Measurements from ENCODE around the gene SPAG16. TPM values are rescaled to one million over a fixed set of nuclear protein-coding genes. Genes with fewer than 3 reads are reported as not detected.

Gene SPAG16
- total RNA-seq, 4 donors from 2014 or later = 1.2 to 30.8 (median 16.2) TPM

- Histone ChIP-seq H3K36me3 (no peaks in the 10 kb centered on the region), H3K4me3 (no peak overlapping the region), H3K4me1 (no peaks in the 10 kb centered on the region), H3K9me3 (no peaks in the 10 kb centered on the region), H3K27ac (no peak overlapping the region), H3K27me3 (no peaks in the 10 kb centered on the region)
- intact Hi-C loops (cut with DNase I; ENCODE audit: low total_unique reads) (no loop called here), in situ Hi-C loops (cut with MboI; ENCODE audit: low pct_ligation_motif_present in 1 of 4, low pct_unique_long_range_greater_than_20kb in 1 of 4, low sequenced_read_pairs in 3 of 4) (no loop called here)
- no peak for TF ChIP-seq EP300 (IDR thresholded peaks at IDR 0.05; ENCODE audit: low read depth)
- no peak for TF ChIP-seq POLR2AphosphoS5 (IDR thresholded peaks at IDR 0.05)
- no peak for TF ChIP-seq CTCF (IDR thresholded peaks at IDR 0.05)
- no peak for TF ChIP-seq POLR2A (IDR thresholded peaks at IDR 0.05)
- no peak for DNase-seq
- WGBS, 2 donors (ENCODE audit: low coverage in 1 of 2) = 63 to 69% methylated on average over 1 of the region's 1 CpG
These were observed 970.8 kb downstream of the SPAG16 start for GRCh38 chr2:214255046-214255445.

- DNase-seq = no peak
- no peaks in the 10 kb centered on the region for H3K27me3 ChIP-seq
- H3K4me3 ChIP-seq = no peak overlapping the region
- TF ChIP-seq EP300 (IDR thresholded peaks at IDR 0.05; ENCODE audit: low read depth) = no peak
- no peak for TF ChIP-seq POLR2AphosphoS5 (IDR thresholded peaks at IDR 0.05)
- no peak for TF ChIP-seq CTCF (IDR thresholded peaks at IDR 0.05)
- no peak for TF ChIP-seq POLR2A (IDR thresholded peaks at IDR 0.05)
- H3K4me1 ChIP-seq = no peaks in the 10 kb centered on the region
- no peaks in the 10 kb centered on the region for H3K9me3 ChIP-seq
- WGBS, 2 donors (ENCODE audit: low coverage in 1 of 2) = 57 to 70% methylated on average over 1 of the region's 1 CpG
- no peaks in the 10 kb centered on the region for H3K36me3 ChIP-seq
- intact Hi-C loops (cut with DNase I; ENCODE audit: low total_unique reads) = no loop called here
- in situ Hi-C loops (cut with MboI; ENCODE audit: low pct_ligation_motif_present in 1 of 4, low pct_unique_long_range_greater_than_20kb in 1 of 4, low sequenced_read_pairs in 3 of 4) = no loop called here
- no peak overlapping the region for H3K27ac ChIP-seq
These were observed 977.4 kb downstream of the SPAG16 start for GRCh38 chr2:214261683-214262082.

GRCh38 chr2:214264171-214264570 lies 979.9 kb downstream of the SPAG16 start:
- WGBS, 2 donors (ENCODE audit: low coverage in 1 of 2) = 50 to 65% methylated on average over 1 of the region's 1 CpG
- TF ChIP-seq EP300 (IDR thresholded peaks at IDR 0.05; ENCODE audit: low read depth) (no peak), POLR2AphosphoS5 (IDR thresholded peaks at IDR 0.05) (no peak), POLR2A (IDR thresholded peaks at IDR 0.05) (no peak)
- in situ Hi-C loops (cut with MboI; ENCODE audit: low pct_ligation_motif_present in 1 of 4, low pct_unique_long_range_greater_than_20kb in 1 of 4, low sequenced_read_pairs in 3 of 4) (no loop called here), intact Hi-C loops (cut with DNase I; ENCODE audit: low total_unique reads) (no loop called here)
- Histone ChIP-seq H3K4me1 (no peaks in the 10 kb centered on the region), H3K4me3 (no peak overlapping the region), H3K27me3 (no peaks in the 10 kb centered on the region), H3K27ac (no peak overlapping the region), H3K36me3 (no peaks in the 10 kb centered on the region), H3K9me3 (no peaks in the 10 kb centered on the region)
- DNase-seq = no peak

- no peak for TF ChIP-seq EP300 (IDR thresholded peaks at IDR 0.05; ENCODE audit: low read depth)
- TF ChIP-seq CTCF (IDR thresholded peaks at IDR 0.05) = no peak
- no peak overlapping the region for H3K27ac ChIP-seq
- no peaks in the 10 kb centered on the region for H3K9me3 ChIP-seq
- no peaks in the 10 kb centered on the region for H3K27me3 ChIP-seq
- intact Hi-C loops (cut with DNase I; ENCODE audit: low total_unique reads) = no loop called here
- no peak overlapping the region for H3K4me3 ChIP-seq
- DNase-seq = no peak
- WGBS, 2 donors (ENCODE audit: low coverage in 1 of 2) = 63% methylated on average over 3 of the region's 3 CpGs
- in situ Hi-C loops (cut with MboI; ENCODE audit: low pct_ligation_motif_present in 1 of 4, low pct_unique_long_range_greater_than_20kb in 1 of 4, low sequenced_read_pairs in 3 of 4) = no loop called here
- H3K36me3 ChIP-seq = no peaks in the 10 kb centered on the region
- no peaks in the 10 kb centered on the region for H3K4me1 ChIP-seq
These were observed 981.8 kb downstream of the SPAG16 start for GRCh38 chr2:214265991-214266489.

GRCh38 chr2:214277880-214278279 lies 993.6 kb downstream of the SPAG16 start:
- Histone ChIP-seq H3K27ac (no peak overlapping the region), H3K27me3 (no peaks in the 10 kb centered on the region), H3K4me1 (no peaks in the 10 kb centered on the region), H3K36me3 (no peaks in the 10 kb centered on the region), H3K4me3 (no peak overlapping the region), H3K9me3 (no peaks in the 10 kb centered on the region)
- WGBS, 2 donors (ENCODE audit: low coverage in 1 of 2) = 83% methylated on average over 9 of the region's 9 CpGs; no CpG with 5 or more reads in 1 of the 2 donors
- TF ChIP-seq POLR2AphosphoS5 (IDR thresholded peaks at IDR 0.05) = no peak
- DNase-seq = no peak
- in situ Hi-C loops (cut with MboI; ENCODE audit: low pct_ligation_motif_present in 1 of 4, low pct_unique_long_range_greater_than_20kb in 1 of 4, low sequenced_read_pairs in 3 of 4) (no loop called here), intact Hi-C loops (cut with DNase I; ENCODE audit: low total_unique reads) (no loop called here)

All from transverse colon (tissue), 4 donors.